Mesothelial cell of epicardium (in vitro differentiated cells): ENCODE results near the gene HHATL. TPM values are rescaled to one million over a fixed set of nuclear protein-coding genes. Genes with fewer than 3 reads are reported as not detected.

ENCODE experiments used
- DNase-seq, 2 experiments: peaks; one replicate each; pipeline ENCODE4 v3.0.0; 2021; ENCODE audit warnings: low spot score in 2 of 2; ENCODE audit not compliant: unreplicated experiment in 2 of 2
- H3K27ac Mint-ChIP-seq: 2 replicates; pipeline ENCODE4 v1.8.0; 2021; ENCODE audit warnings: mixed read lengths
- H3K27me3 Mint-ChIP-seq: 2 replicates; pipeline ENCODE4 v1.8.0; 2021; ENCODE audit warnings: low read depth, mixed read lengths
- H3K36me3 Mint-ChIP-seq: 2 replicates; pipeline ENCODE4 v1.8.0; 2021; ENCODE audit warnings: mixed read lengths
- H3K4me1 Mint-ChIP-seq: 2 replicates; pipeline ENCODE4 v1.8.0; 2021; ENCODE audit warnings: mixed read lengths
- H3K4me3 Mint-ChIP-seq: 2 replicates; pipeline ENCODE4 v1.8.0; 2021; ENCODE audit warnings: mild to moderate bottlenecking, moderate library complexity, mixed read lengths
- H3K9me3 Mint-ChIP-seq: 2 replicates; pipeline ENCODE4 v1.8.0; 2021; ENCODE audit warnings: mixed read lengths
- total RNA-seq: library from RNA; stranded (reverse); gene quantifications from 3 replicates; pipeline ENCODE4 v1.2.1, GENCODE V29; 2021
- TF ChIP-seq, protein P1 (sequence below): fragments of 200-600 bp; sonication (generic); IDR thresholded peaks from one replicate; pipeline ENCODE4 v1.5.0; 2021; ENCODE audit warnings: antibody characterized with exemption; ENCODE audit not compliant: unreplicated experiment

The HHATL gene
- total RNA-seq, 1 donor from 2014 or later: not detected

GRCh38 chr3:42710323-42711021 is 7.9 kb upstream of the HHATL start:
- Mint-ChIP-seq H3K9me3 (no peaks in the 10 kb centered on the region), H3K4me3 (no peak overlapping the region), H3K4me1 (no peaks in the 10 kb centered on the region), H3K36me3 (no peaks in the 10 kb centered on the region), H3K27me3 (peaks cover 29% of the 10 kb centered on the region), H3K27ac (no peak overlapping the region)
- TF ChIP-seq, protein P1, sequence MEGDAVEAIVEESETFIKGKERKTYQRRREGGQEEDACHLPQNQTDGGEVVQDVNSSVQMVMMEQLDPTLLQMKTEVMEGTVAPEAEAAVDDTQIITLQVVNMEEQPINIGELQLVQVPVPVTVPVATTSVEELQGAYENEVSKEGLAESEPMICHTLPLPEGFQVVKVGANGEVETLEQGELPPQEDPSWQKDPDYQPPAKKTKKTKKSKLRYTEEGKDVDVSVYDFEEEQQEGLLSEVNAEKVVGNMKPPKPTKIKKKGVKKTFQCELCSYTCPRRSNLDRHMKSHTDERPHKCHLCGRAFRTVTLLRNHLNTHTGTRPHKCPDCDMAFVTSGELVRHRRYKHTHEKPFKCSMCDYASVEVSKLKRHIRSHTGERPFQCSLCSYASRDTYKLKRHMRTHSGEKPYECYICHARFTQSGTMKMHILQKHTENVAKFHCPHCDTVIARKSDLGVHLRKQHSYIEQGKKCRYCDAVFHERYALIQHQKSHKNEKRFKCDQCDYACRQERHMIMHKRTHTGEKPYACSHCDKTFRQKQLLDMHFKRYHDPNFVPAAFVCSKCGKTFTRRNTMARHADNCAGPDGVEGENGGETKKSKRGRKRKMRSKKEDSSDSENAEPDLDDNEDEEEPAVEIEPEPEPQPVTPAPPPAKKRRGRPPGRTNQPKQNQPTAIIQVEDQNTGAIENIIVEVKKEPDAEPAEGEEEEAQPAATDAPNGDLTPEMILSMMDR: no peak
- peak in 1 of 2 experiments; percentile 14 for DNase-seq

- H3K36me3 Mint-ChIP-seq: no peaks in the 10 kb centered on the region
Observed at GRCh38 chr3:42709621-42710020, 7.0 kb upstream of the HHATL start.

DNA sequence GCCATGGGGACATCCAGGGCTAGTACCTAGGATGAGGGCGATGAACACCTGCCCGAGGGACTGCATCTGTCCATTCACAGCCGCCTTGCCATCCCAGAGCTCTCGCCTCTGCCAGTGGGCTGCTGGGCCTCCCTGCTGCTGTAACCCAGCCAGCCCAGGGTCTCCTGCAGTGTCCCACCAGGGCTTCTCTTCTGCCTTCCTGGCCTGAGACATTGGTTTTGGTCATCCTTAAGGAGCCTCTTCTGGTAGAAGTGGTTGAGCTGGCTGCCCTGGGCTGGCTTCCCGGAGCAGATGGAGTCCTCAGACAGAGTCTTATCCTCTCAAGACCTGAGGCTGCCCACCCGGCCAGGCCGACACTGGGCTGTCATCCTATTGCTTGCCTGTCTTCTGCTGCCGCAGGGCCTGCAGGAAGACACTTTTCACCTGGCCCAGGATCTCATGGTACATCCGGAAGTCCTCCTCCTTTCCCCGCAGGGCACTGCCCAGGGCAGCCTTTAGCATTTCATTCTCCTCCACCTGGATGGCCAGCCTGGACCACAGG is 6.1 kb upstream of the HHATL start:
- Mint-ChIP-seq H3K36me3 (no peaks in the 10 kb centered on the region), H3K4me3 (no peak overlapping the region), H3K4me1 (no peaks in the 10 kb centered on the region), H3K27me3 (peaks cover 32% of the 10 kb centered on the region), H3K9me3 (no peaks in the 10 kb centered on the region), H3K27ac (no peak overlapping the region)
- DNase-seq: peak in 1 of 2 experiments; percentile 5
- TF ChIP-seq, protein P1: no peak

More at GRCh38 chr3:42709621-42710020, 7.0 kb upstream of the HHATL start:
- no peaks in the 10 kb centered on the region for H3K4me1 Mint-ChIP-seq
- no peak overlapping the region for H3K27ac Mint-ChIP-seq
- no peak overlapping the region for H3K4me3 Mint-ChIP-seq
- no peaks in the 10 kb centered on the region for H3K9me3 Mint-ChIP-seq
- H3K27me3 Mint-ChIP-seq: peaks cover 32% of the 10 kb centered on the region
- TF ChIP-seq, protein P1: no peak
- DNase-seq: peak; percentile 10 to 22

- H3K4me3 Mint-ChIP-seq: no peak overlapping the region
- H3K9me3 Mint-ChIP-seq: no peaks in the 10 kb centered on the region
- no peak overlapping the region for H3K27ac Mint-ChIP-seq
- peaks cover 37% of the 10 kb centered on the region for H3K27me3 Mint-ChIP-seq
- TF ChIP-seq, protein P1: no peak
- no peaks in the 10 kb centered on the region for H3K4me1 Mint-ChIP-seq
- no peak for DNase-seq
- no peaks in the 10 kb centered on the region for H3K36me3 Mint-ChIP-seq
Observed at GRCh38 chr3:42707620-42708355, 5.2 kb upstream of the HHATL start.

- no peaks in the 10 kb centered on the region for H3K9me3 Mint-ChIP-seq
- H3K4me1 Mint-ChIP-seq: no peaks in the 10 kb centered on the region
- TF ChIP-seq, protein P1: no peak
- H3K36me3 Mint-ChIP-seq: no peaks in the 10 kb centered on the region
- H3K27me3 Mint-ChIP-seq: peaks cover 37% of the 10 kb centered on the region
- H3K4me3 Mint-ChIP-seq: no peak overlapping the region
- H3K27ac Mint-ChIP-seq: no peak overlapping the region
- no peak for DNase-seq
Observed at GRCh38 chr3:42706721-42707619, 4.4 kb upstream of the HHATL start.
